Epithelial cell of proximal tubule (primary cell): ENCODE measurements around the gene KRT28. TPM values are rescaled to one million over a fixed set of nuclear protein-coding genes. Genes with fewer than 3 reads are reported as not detected.
A peak's percentile ranks its signal among the peaks of the same experiment; 100 is the strongest.

ENCODE experiments used
- DNase-seq: peaks from one replicate; pipeline ENCODE4 v3.0.0-alpha.2; 2011; ENCODE audit warnings: low read depth
- H3K4me3 ChIP-seq: 2 replicates; pipeline ENCODE4 v1.5.1; 2011; ENCODE audit warnings: low read depth, mild to moderate bottlenecking, low read length
- total RNA-seq: library from RNA; depleted of rRNA; stranded (reverse); fragments of >200 nt; gene quantifications from 2 replicates; pipeline ENCODE4 v1.2.3, GENCODE V29; 2015
- TF ChIP-seq, protein P1 (sequence below): conservative IDR thresholded peaks from 2 replicates; pipeline ENCODE4 v1.5.1; 2012; ENCODE audit warnings: low read depth, mild to moderate bottlenecking, low read length

The KRT28 gene
- total RNA-seq, 1 donor from 2014 or later, result not detected

DNA sequence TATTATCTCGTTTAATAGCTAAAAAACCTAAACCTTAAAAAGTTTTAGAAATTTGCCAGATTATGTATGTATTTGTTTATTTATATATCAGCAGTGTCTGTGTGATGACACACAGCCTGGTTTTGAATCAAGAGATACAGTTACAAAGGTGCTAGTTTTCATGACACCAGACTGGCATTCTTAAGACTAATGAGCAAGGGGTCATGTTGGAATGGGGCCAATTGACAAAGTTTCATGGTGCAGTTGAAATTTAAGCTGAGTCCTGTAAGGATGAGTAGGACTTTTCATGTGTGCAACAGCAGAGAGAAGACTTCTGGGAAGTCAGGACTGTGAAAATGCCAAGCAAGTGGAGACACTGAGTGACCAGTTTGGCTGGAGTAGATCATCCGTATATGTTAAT is 25.8 kb upstream of the KRT28 start:
- DNase-seq, result no peak
- TF ChIP-seq, protein P1, sequence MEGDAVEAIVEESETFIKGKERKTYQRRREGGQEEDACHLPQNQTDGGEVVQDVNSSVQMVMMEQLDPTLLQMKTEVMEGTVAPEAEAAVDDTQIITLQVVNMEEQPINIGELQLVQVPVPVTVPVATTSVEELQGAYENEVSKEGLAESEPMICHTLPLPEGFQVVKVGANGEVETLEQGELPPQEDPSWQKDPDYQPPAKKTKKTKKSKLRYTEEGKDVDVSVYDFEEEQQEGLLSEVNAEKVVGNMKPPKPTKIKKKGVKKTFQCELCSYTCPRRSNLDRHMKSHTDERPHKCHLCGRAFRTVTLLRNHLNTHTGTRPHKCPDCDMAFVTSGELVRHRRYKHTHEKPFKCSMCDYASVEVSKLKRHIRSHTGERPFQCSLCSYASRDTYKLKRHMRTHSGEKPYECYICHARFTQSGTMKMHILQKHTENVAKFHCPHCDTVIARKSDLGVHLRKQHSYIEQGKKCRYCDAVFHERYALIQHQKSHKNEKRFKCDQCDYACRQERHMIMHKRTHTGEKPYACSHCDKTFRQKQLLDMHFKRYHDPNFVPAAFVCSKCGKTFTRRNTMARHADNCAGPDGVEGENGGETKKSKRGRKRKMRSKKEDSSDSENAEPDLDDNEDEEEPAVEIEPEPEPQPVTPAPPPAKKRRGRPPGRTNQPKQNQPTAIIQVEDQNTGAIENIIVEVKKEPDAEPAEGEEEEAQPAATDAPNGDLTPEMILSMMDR, result no peak
- H3K4me3 ChIP-seq, result no peak overlapping the region

- no peak for DNase-seq
- TF ChIP-seq, protein P1, result no peak
- H3K4me3 ChIP-seq, result no peak overlapping the region
These were observed 24.5 kb upstream of the KRT28 start for GRCh38 chr17:40824015-40824832.

- H3K4me3 ChIP-seq, result no peak within 1 kb of the TSS
- TF ChIP-seq, protein P1, result no peak
- DNase-seq, result no peak
These were observed 22.5 kb upstream of the KRT28 start, which contains the start of gene KRT10 for GRCh38 chr17:40822132-40822812. Gene KRT10 (minus strand): TSS chr17:40822614. CDS start chr17:40822585, 29 bp downstream.

GRCh38 chr17:40821536-40821935 is 21.8 kb upstream of the KRT28 start:
- DNase-seq, result no peak
- TF ChIP-seq, protein P1, result no peak
- no peak overlapping the region for H3K4me3 ChIP-seq

DNA sequence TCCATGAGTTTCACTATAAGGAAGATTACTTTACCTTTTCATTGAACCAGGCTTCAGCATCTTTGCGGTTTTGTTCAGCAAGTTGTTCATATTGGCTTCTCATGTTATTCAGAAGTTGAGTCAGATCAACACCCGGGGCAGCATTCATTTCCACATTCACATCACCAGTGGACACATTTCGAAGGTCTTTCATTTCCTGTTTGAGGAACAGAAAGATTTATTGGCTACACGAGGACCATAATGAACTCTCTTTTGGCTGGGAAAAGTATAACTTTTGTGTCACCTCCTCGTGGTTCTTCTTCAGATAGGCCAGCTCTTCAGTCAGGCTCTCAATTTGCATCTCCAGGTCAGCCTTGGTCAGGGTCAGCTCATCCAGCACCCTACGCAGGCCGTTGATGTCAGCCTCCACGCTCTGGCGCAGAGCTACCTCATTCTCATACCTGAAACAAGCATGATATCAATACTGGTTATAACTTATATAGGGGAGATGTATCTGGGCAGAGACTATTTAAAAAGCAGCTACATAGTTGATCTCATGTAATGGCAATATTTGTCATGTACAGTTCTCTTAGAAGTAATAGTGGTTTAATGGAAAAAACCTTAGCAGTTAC is 20.6 kb upstream of the KRT28 start:
- H3K4me3 ChIP-seq, result peak overlapping the region; percentile 69
- no peak for DNase-seq
- TF ChIP-seq, protein P1, result no peak

DNA sequence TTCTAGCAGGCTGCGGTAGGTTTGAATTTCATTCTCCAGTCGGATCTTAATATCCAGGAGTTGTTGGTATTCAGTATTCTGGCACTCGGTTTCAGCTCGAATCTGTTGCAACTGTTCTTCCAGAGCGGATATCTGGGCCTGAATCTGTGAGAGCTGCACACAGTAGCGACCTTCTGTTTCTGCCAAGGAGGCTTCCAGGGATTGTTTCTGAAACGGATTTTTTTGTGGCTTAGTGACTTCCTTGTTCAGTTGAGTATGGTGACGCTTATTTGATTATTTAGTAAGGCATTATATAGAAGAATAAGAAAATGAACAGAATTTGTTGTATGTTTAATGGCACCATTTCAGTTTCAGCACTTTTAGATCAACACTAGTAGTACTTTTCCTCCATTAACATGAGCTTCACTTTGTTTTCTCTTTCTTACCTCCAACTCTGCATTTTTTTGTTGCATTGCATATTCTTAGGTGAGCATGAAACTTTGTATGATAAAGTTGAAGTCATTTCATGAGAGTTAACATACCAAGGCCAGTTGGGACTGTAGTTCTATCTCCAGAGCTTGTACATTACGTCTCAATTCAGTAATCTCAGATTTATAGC is 19.9 kb upstream of the KRT28 start:
- TF ChIP-seq, protein P1, result no peak
- peak overlapping the region; percentile 69 for H3K4me3 ChIP-seq
- DNase-seq, result no peak
